ENCODE results near the gene CDHR2. TPM values are rescaled to one million over a fixed set of nuclear protein-coding genes. Genes with fewer than 3 reads are reported as not detected.
"Not testable (repeated sequence)": the region's sequence is repeated elsewhere in the genome, so short reads cannot be mapped to it uniquely, and the experiment has no call there.

The CDHR2 gene
- polyA plus RNA-seq, 1 experiment, result not detected

DNA sequence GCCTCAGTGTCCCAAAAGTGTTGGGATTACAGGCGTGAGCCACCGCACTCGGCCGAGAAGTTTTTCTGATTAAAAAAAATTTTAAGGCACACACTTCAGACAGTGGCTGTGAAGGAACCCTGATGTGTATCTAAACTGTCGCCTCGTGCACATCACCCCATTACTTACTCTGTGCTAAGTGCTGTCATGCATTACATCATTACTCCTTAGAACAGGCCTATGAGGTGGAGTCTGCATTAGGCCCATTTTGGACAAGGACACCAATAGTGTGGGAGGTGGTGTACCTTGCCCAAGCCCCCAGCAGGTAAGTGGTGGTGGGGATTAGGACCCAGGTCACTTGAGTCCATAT is 3.8 kb upstream of the CDHR2 start:
- ChIA-PET CTCF (no interaction called here), POLR2A (no interaction called here)
- no peak overlapping the region for H3K4me3 ChIP-seq (ENCODE audit: low read depth, low read length)
- no peak for DNase-seq (ENCODE audit: low read depth)
- no peaks in the 10 kb centered on the region for H3K36me3 ChIP-seq (ENCODE audit: control insufficient read depth, insufficient read depth, low read length)
- TF ChIP-seq, protein P1, sequence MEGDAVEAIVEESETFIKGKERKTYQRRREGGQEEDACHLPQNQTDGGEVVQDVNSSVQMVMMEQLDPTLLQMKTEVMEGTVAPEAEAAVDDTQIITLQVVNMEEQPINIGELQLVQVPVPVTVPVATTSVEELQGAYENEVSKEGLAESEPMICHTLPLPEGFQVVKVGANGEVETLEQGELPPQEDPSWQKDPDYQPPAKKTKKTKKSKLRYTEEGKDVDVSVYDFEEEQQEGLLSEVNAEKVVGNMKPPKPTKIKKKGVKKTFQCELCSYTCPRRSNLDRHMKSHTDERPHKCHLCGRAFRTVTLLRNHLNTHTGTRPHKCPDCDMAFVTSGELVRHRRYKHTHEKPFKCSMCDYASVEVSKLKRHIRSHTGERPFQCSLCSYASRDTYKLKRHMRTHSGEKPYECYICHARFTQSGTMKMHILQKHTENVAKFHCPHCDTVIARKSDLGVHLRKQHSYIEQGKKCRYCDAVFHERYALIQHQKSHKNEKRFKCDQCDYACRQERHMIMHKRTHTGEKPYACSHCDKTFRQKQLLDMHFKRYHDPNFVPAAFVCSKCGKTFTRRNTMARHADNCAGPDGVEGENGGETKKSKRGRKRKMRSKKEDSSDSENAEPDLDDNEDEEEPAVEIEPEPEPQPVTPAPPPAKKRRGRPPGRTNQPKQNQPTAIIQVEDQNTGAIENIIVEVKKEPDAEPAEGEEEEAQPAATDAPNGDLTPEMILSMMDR (IDR thresholded peaks at IDR 0.05; ENCODE audit: insufficient read depth, low read depth, low read length), result no peak
- no peaks in the 10 kb centered on the region; the same call in 1 of the 2 replicates for H3K27me3 ChIP-seq (ENCODE audit: control insufficient read depth, insufficient read depth, low read length)

DNA sequence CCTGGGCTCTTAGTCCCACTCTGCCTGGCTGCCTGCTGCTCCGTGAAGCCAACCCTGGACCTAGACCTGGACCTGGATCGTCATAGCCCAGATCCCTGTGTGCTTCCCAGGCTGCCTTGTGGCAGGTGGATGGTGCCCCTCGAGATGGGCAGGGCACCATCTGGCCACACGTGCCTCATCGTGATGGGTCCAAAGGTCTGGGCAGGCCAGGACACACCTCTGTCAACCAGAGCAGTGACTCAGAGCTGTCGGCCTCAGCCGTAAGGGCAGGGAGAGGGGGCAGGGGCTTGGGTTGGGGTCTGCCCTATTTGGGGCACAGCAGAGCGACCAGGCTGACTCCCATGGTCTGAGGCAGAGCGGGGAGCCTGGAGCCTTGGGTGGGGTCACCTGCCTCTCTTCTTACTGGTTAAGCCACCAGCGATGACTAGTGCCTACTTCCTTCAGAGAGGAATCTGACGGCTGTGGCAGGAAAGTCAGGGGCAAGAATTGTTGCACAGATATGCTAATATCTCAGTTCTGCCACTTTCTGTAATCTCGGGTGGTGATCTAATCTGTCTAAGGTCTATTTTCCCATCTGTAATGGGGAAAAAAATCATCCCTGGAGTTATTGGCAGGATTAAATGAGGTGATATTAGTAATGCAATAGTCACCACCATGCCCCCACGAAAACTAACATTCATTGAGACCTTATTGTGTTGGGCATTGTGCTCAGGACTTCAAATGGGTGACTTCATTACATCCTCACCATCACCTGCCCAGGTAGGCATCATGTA is 3.2 kb upstream of the CDHR2 start:
- ChIA-PET POLR2A (no interaction called here), CTCF (interaction anchor here (0.6 kb wide), 1 partner anchor 28 kb away, joined by 3 read pairs; no protein-coding TSS in a partner anchor)
- no peaks in the 10 kb centered on the region; the same call in 1 of the 2 replicates for H3K27me3 ChIP-seq (ENCODE audit: control insufficient read depth, insufficient read depth, low read length)
- H3K4me3 ChIP-seq (ENCODE audit: low read depth, low read length), result no peak overlapping the region
- no peak for DNase-seq (ENCODE audit: low read depth)
- TF ChIP-seq, protein P1 (IDR thresholded peaks at IDR 0.05; ENCODE audit: insufficient read depth, low read depth, low read length), result no peak
- no peaks in the 10 kb centered on the region for H3K36me3 ChIP-seq (ENCODE audit: control insufficient read depth, insufficient read depth, low read length)

DNA sequence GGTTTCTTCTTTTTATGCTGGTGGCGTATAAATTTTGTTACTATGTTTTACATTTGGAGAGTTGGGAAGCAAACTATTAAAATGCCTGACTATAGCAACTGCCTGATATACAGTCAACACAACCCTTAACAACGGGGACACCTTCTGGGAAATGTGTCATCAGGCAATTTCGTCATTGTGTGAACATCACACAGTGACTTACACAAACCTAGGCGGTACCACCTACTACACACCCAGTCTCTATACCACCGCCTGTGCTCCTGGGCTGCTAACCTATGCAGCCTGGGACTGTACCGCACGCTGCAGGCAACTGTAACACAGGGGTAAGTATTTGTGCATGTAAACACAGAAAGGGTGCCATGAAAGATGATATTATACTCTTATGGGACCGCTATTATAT is 1.3 kb upstream of the CDHR2 start:
- DNase-seq (ENCODE audit: low read depth), result no peak
- no peaks in the 10 kb centered on the region; the same call in 1 of the 2 replicates for H3K27me3 ChIP-seq (ENCODE audit: control insufficient read depth, insufficient read depth, low read length)
- H3K36me3 ChIP-seq (ENCODE audit: control insufficient read depth, insufficient read depth, low read length), result no peaks in the 10 kb centered on the region
- POLR2A ChIA-PET, result no interaction called here
- TF ChIP-seq, protein P1 (IDR thresholded peaks at IDR 0.05; ENCODE audit: insufficient read depth, low read depth, low read length), result no peak
- no peak overlapping the region for H3K4me3 ChIP-seq (ENCODE audit: low read depth, low read length)
- CTCF ChIA-PET, result interaction anchor here (0.9 kb wide), 1 partner anchor 26 kb away, joined by 3 read pairs; no protein-coding TSS in a partner anchor

DNA sequence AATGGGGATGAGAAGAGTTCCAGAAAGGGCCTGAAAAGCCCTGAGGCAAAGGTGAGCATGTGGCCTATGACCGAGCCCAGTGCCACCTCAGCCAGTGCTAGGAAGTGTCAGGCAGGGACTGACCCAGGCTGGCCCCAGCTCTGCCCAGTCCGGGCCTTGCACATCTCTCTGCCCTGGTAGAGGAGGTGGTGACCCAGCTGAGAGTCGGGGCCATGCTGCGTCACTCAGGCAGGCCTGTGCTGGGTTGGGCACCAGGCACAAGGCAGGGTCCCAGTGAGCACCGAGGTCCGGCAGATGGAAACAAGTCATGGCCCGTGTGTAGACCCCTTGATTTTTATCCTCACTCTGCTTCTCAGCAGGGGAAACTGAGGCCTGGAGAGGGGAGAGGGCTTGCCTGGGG is 729 bp downstream of the CDHR2 start:
- ChIA-PET POLR2A (no interaction called here), CTCF (interaction anchor here (0.6 to 1.3 kb wide), 3 partner anchors 22 to 1018 kb away, joined by 3 read pairs; no protein-coding TSS in a partner anchor)
- no peaks in the 10 kb centered on the region; the same call in none of the 2 replicates for H3K27me3 ChIP-seq (ENCODE audit: control insufficient read depth, insufficient read depth, low read length)
- TF ChIP-seq, protein P1 (IDR thresholded peaks at IDR 0.05; ENCODE audit: insufficient read depth, low read depth, low read length), result no peak
- H3K36me3 ChIP-seq (ENCODE audit: control insufficient read depth, insufficient read depth, low read length), result no peaks in the 10 kb centered on the region
- DNase-seq (ENCODE audit: low read depth), result no peak
- no peak overlapping the region for H3K4me3 ChIP-seq (ENCODE audit: low read depth, low read length)

DNA sequence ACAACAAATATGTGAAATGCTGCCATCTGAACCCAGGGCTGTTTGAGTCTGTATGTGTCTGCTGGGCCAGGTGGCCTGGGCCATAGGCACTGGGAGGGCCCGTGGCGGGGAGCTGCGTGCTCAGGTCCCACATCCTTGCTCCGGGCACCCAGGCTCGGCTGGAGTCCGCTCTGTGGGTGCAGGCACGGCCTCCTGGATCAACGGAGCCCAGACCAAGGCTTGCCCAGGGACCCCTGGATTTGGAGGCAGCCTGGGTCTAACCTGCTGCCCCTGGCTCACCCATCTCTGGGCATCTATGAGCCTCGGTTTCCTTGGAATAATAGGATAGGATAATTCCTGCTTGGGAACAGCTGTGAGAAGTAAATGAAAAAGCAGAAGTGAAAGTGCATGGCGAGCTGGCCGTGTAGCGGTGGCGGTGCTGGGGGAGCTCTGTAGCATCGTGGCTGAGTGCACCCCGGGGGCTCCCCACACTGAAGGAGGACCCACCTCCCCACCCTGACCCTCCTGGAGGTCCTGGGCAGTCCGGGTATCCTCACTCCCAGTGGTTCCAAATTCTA is 1.2 kb downstream of the CDHR2 start:
- Histone ChIP-seq H3K36me3 (ENCODE audit: control insufficient read depth, insufficient read depth, low read length) (no peaks in the 10 kb centered on the region), H3K4me3 (ENCODE audit: low read depth, low read length) (no peak overlapping the region), H3K27me3 (ENCODE audit: control insufficient read depth, insufficient read depth, low read length) (no peaks in the 10 kb centered on the region; the same call in none of the 2 replicates)
- no peak for DNase-seq (ENCODE audit: low read depth)
- CTCF ChIA-PET, result interaction anchor here (0.6 kb wide), 2 partner anchors 22 to 1018 kb away, joined by 3 read pairs; no protein-coding TSS in a partner anchor
- TF ChIP-seq, protein P1 (IDR thresholded peaks at IDR 0.05; ENCODE audit: insufficient read depth, low read depth, low read length), result no peak
- POLR2A ChIA-PET, result no interaction called here

DNA sequence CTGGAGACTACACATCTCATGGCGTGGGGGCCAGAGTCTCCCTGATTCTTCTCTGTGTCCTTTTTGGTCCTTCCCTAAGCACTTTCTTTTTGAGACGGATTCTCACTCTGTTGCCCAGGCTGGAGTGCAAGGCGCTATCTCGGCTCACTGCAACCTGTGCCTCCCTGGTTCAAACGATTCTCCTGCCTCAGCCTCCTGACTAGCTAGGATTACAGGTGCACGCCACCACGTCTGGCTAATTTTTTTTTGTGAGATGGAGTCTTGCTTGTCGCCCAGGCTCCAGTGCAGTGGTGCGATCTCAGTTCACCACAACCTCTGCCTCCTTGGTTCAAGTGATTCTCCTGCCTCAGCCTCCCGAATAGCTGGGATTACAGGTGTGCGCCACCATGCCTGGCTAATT is 1.8 kb downstream of the CDHR2 start:
- CTCF ChIA-PET, result not testable (repeated sequence)

More for the DNA sequence above, 1.8 kb downstream of the CDHR2 start:
- H3K4me3 ChIP-seq (ENCODE audit: low read depth, low read length); H3K36me3 ChIP-seq (ENCODE audit: control insufficient read depth, insufficient read depth, low read length); DNase-seq (ENCODE audit: low read depth); H3K27me3 ChIP-seq (ENCODE audit: control insufficient read depth, insufficient read depth, low read length); POLR2A ChIA-PET: not testable (repeated sequence)

Data from BJ (cell line).